Endothelial cell of umbilical vein (primary cell): ENCODE measurements around the gene LRRC10B. TPM values are rescaled to one million over a fixed set of nuclear protein-coding genes. Genes with fewer than 3 reads are reported as not detected.

Experiments
- BruUV-seq: library from RNA; stranded (reverse); fragments of 400-500 nt; replicated peaks from 2 replicates; lab custom pipeline; 2021; lab: Mats Ljungman, UMichigan
- CTCF ChIA-PET: fragments of 300-600, 350-600 bp; sonication (Branson Sonifier 250); formaldehyde crosslinking; loops from one replicate; lab custom pipeline; 2021; ENCODE audit warnings: antibody characterized with exemption, inconsistent platforms; lab: Charles Lee
- POLR2A ChIA-PET: fragments of 300-600, 350-600 bp; sonication (Branson Sonifier 250); formaldehyde crosslinking; loops from one replicate; lab custom pipeline; 2021; ENCODE audit warnings: antibody characterized with exemption, inconsistent platforms; lab: Charles Lee
- DNase-seq: peaks from one replicate; pipeline ENCODE4 v3.0.0-alpha.2; 2011; ENCODE audit warnings: low read depth, low spot score
- FAIRE-seq: peaks from 2 replicates; lab custom pipeline; 2011; peaks lifted over from hg19 to GRCh38; lab: Jason Lieb, UNC
- H2AFZ ChIP-seq: 2 replicates; pipeline ENCODE4 v1.6.0; 2012; ENCODE audit warnings: low read depth, low read length, control low read depth, inconsistent platforms
- H3K27ac ChIP-seq: 2 replicates; pipeline ENCODE4 v1.5.1; 2011; ENCODE audit warnings: low read depth, mild to moderate bottlenecking, control low read depth, low read length, moderate library complexity; ENCODE audit not compliant: insufficient read depth
- H3K27me3 ChIP-seq, 2 experiments: 2 replicates each; pipeline versions ENCODE4 v1.6.0 to v1.6.1; 2011; ENCODE audit warnings: low read length in 2 of 2, mixed read lengths in 1 of 2; ENCODE audit not compliant: control insufficient read depth in 2 of 2, insufficient read depth in 2 of 2
- H3K36me3 ChIP-seq, 2 experiments: 2 replicates in 1 of 2; 3 replicates in 1 of 2; pipeline ENCODE4 v1.5.1; 2011; ENCODE audit warnings: low read length in 2 of 2, mild to moderate bottlenecking in 1 of 2, moderate library complexity in 1 of 2; ENCODE audit not compliant: control insufficient read depth in 2 of 2, insufficient read depth in 2 of 2; ENCODE audit errors: extremely low read depth in 1 of 2
- H3K4me1 ChIP-seq: 3 replicates; pipeline ENCODE4 v1.5.1; 2011; ENCODE audit warnings: mild to moderate bottlenecking, low read length; ENCODE audit not compliant: control insufficient read depth, insufficient read depth; ENCODE audit errors: extremely low read depth
- H3K4me2 ChIP-seq: 2 replicates; pipeline ENCODE4 v1.6.1; 2011; ENCODE audit warnings: low read length, control low read depth, mixed read lengths; ENCODE audit not compliant: insufficient read depth
- H3K4me3 ChIP-seq, 3 experiments: fragments of 200-600 bp in 1 of 3; sonication (generic), shearing (Covaris generic) in 1 of 3; replicated peaks in 1 of 3; 2 replicates each; pipeline ENCODE4 v1.5.1; 2011 to 2016; ENCODE audit warnings: control low read depth in 3 of 3, low read length in 3 of 3, mild to moderate bottlenecking in 2 of 3, inconsistent platforms in 1 of 3, low read depth in 1 of 3, moderate library complexity in 1 of 3; ENCODE audit not compliant: insufficient read depth in 1 of 3
- H3K79me2 ChIP-seq: 2 replicates; pipeline ENCODE4 v1.6.0; 2012; ENCODE audit warnings: low read length, inconsistent platforms; ENCODE audit not compliant: control insufficient read depth, insufficient read depth
- H3K9ac ChIP-seq: replicated peaks from 2 replicates; pipeline ENCODE3; 2011; ENCODE audit warnings: low read length, control low read depth; ENCODE audit not compliant: insufficient read depth; ENCODE audit errors: extremely low read depth
- H3K9me1 ChIP-seq: replicated peaks from 3 replicates; pipeline ENCODE4 v1.6.0; 2011; ENCODE audit warnings: mild to moderate bottlenecking, low read length; ENCODE audit not compliant: control insufficient read depth, insufficient read depth; ENCODE audit errors: extremely low read depth
- H3K9me3 ChIP-seq: replicated peaks from 2 replicates; pipeline ENCODE4 v1.5.1; 2012; ENCODE audit warnings: low read length, inconsistent platforms; ENCODE audit not compliant: control insufficient read depth, insufficient read depth
- H4K20me1 ChIP-seq: replicated peaks from 2 replicates; pipeline ENCODE3; 2011; ENCODE audit warnings: mild to moderate bottlenecking, low read length; ENCODE audit not compliant: control insufficient read depth, insufficient read depth; ENCODE audit errors: extremely low read depth
- EZH2 ChIP-seq: IDR thresholded peaks from 2 replicates; pipeline ENCODE4 v1.6.1; 2012; ENCODE audit warnings: borderline replicate concordance, low read depth, mild to moderate bottlenecking, moderate library complexity, low read length, inconsistent platforms; ENCODE audit not compliant: severe bottlenecking
- FOS ChIP-seq: IDR thresholded peaks from 2 replicates; pipeline ENCODE4 v1.6.1; 2011; ENCODE audit warnings: mild to moderate bottlenecking, low read length, moderate library complexity, borderline replicate concordance; ENCODE audit not compliant: insufficient read depth
- GATA2 ChIP-seq: IDR thresholded peaks from 2 replicates; pipeline ENCODE4 v1.7.0; 2011; ENCODE audit warnings: low read depth, mild to moderate bottlenecking, moderate library complexity, mixed read lengths, low read length; ENCODE audit not compliant: insufficient read length, insufficient read depth
- JUN ChIP-seq: IDR thresholded peaks from 2 replicates; pipeline ENCODE4 v1.6.1; 2011; ENCODE audit warnings: borderline replicate concordance, low read depth; ENCODE audit not compliant: insufficient read length, insufficient read depth
- MYC ChIP-seq: IDR thresholded peaks from one replicate; pipeline ENCODE4 v1.6.1; 2011; ENCODE audit warnings: mild to moderate bottlenecking, low read depth, low read length
- POLR2A ChIP-seq: IDR thresholded peaks from 2 replicates; pipeline ENCODE4 v1.6.1; 2012; ENCODE audit warnings: low read depth, mild to moderate bottlenecking, control low read depth, low read length
- POLR2AphosphoS5 ChIP-seq: IDR thresholded peaks from 2 replicates; pipeline ENCODE4 v1.6.1; 2012; ENCODE audit warnings: low read depth, mild to moderate bottlenecking, control low read depth, low read length, moderate library complexity; ENCODE audit not compliant: insufficient read depth
- dilution Hi-C: fragments of 300-500 bp; cut with MboI; formaldehyde crosslinking; loops from one replicate; pipeline ENCODE4 v1.15.0; 2019; ENCODE audit warnings: low sequenced_read_pairs; ENCODE audit not compliant: extremely low pct_ligation_motif_present
- intact Hi-C: fragments of 100-400 bp; cut with micrococcal nuclease; formaldehyde crosslinking; loops from one replicate; pipeline ENCODE4 v1.10.0; 2022
- polyA plus RNA-seq, 4 experiments: library from polyadenylated mRNA; depleted of rRNA in 3 of 4; stranded (reverse) in 3 of 4; unstranded in 1 of 4; fragments of >200 nt; gene quantifications; 2 replicates each; pipeline versions ENCODE4 v1.2.1 to v1.2.3, GENCODE V29; 2011 to 2012; ENCODE audit warnings: missing spikeins in 1 of 4
- total RNA-seq: library from RNA; stranded (reverse); gene quantifications from 2 replicates; pipeline ENCODE4 v1.2.3, GENCODE V29; 2021
- TF ChIP-seq, protein P1 (sequence below): IDR thresholded peaks from 2 replicates; pipeline ENCODE4 v1.6.1; 2011; ENCODE audit not compliant: insufficient read depth, insufficient read length
- TF ChIP-seq, protein P2 (sequence below), 2 donors: IDR thresholded peaks; 1 replicate in 1 of 2; 2 replicates in 1 of 2; pipeline ENCODE4 v1.5.1; 2011; ENCODE audit warnings: low read length in 2 of 2, mild to moderate bottlenecking in 2 of 2, moderate library complexity in 2 of 2, control low read depth in 1 of 2, inconsistent platforms in 1 of 2, low read depth in 1 of 2; ENCODE audit not compliant: insufficient read depth in 1 of 2; ENCODE audit errors: extremely low read depth in 1 of 2

The LRRC10B gene
- total and polyA plus RNA-seq, 2 donors (not counting 3 experiments of a cell fraction or from before 2014, with no cell fraction given), result not detected

- dilution Hi-C loops (no loop called here), intact Hi-C loops (no loop called here)
- DNase-seq, result no peak
- Histone ChIP-seq H3K9me3 (no peaks in the 10 kb centered on the region), H3K79me2 (no peaks in the 10 kb centered on the region), H3K27ac (no peak overlapping the region), H3K4me3 (no peak overlapping the region), H3K4me2 (no peak overlapping the region), H2AFZ (no peak overlapping the region), H3K9me1 (no peaks in the 10 kb centered on the region), H3K4me1 (no peaks in the 10 kb centered on the region), H4K20me1 (no peaks in the 10 kb centered on the region), H3K9ac (no peak overlapping the region), H3K36me3 (no peaks in the 10 kb centered on the region), H3K27me3 (no peaks in the 10 kb centered on the region)
- ChIA-PET POLR2A (no interaction called here), CTCF (no interaction called here)
- no peak for TF ChIP-seq JUN
- TF ChIP-seq FOS, result no peak
- TF ChIP-seq POLR2AphosphoS5, result no peak
- TF ChIP-seq POLR2A, result no peak
- TF ChIP-seq MYC, result no peak
- no peak for TF ChIP-seq EZH2
- TF ChIP-seq GATA2, result no peak
- TF ChIP-seq, protein P1, sequence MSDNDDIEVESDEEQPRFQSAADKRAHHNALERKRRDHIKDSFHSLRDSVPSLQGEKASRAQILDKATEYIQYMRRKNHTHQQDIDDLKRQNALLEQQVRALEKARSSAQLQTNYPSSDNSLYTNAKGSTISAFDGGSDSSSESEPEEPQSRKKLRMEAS, result no peak
- TF ChIP-seq, protein P2, sequence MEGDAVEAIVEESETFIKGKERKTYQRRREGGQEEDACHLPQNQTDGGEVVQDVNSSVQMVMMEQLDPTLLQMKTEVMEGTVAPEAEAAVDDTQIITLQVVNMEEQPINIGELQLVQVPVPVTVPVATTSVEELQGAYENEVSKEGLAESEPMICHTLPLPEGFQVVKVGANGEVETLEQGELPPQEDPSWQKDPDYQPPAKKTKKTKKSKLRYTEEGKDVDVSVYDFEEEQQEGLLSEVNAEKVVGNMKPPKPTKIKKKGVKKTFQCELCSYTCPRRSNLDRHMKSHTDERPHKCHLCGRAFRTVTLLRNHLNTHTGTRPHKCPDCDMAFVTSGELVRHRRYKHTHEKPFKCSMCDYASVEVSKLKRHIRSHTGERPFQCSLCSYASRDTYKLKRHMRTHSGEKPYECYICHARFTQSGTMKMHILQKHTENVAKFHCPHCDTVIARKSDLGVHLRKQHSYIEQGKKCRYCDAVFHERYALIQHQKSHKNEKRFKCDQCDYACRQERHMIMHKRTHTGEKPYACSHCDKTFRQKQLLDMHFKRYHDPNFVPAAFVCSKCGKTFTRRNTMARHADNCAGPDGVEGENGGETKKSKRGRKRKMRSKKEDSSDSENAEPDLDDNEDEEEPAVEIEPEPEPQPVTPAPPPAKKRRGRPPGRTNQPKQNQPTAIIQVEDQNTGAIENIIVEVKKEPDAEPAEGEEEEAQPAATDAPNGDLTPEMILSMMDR (IDR thresholded peaks at IDR 0.05; ENCODE audit: extremely low read depth in 1 of 2, insufficient read depth in 1 of 2, low read depth in 1 of 2, low read length in 2 of 2), result no peak
- no TSS peak for BruUV-seq
- FAIRE-seq, result no peak
Observed at GRCh38 chr11:61538636-61538961, 30.1 kb downstream of the LRRC10B start.
